22Rv1 (cell line): ENCODE results near the gene DNAH10.

Experiments
- ZFX ChIP-seq: fragments of 450-650 bp; IDR thresholded peaks from 2 replicates; pipeline ENCODE4 v1.6.1; 2017; ENCODE audit warnings: antibody characterized with exemption, borderline replicate concordance
- TF ChIP-seq, protein P1 (sequence below): fragments of 450-650 bp; IDR thresholded peaks from 2 replicates; pipeline ENCODE4 v1.5.1; 2017; ENCODE audit warnings: mild to moderate bottlenecking

GRCh38 chr12:123741937-123742572, 20.0 kb upstream of the DNAH10 start:
- TF ChIP-seq, protein P1, sequence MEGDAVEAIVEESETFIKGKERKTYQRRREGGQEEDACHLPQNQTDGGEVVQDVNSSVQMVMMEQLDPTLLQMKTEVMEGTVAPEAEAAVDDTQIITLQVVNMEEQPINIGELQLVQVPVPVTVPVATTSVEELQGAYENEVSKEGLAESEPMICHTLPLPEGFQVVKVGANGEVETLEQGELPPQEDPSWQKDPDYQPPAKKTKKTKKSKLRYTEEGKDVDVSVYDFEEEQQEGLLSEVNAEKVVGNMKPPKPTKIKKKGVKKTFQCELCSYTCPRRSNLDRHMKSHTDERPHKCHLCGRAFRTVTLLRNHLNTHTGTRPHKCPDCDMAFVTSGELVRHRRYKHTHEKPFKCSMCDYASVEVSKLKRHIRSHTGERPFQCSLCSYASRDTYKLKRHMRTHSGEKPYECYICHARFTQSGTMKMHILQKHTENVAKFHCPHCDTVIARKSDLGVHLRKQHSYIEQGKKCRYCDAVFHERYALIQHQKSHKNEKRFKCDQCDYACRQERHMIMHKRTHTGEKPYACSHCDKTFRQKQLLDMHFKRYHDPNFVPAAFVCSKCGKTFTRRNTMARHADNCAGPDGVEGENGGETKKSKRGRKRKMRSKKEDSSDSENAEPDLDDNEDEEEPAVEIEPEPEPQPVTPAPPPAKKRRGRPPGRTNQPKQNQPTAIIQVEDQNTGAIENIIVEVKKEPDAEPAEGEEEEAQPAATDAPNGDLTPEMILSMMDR = no peak
- no peak for TF ChIP-seq ZFX
